Calu3 (cell line): ENCODE results near the gene PUM1. TPM values are rescaled to one million over a fixed set of nuclear protein-coding genes. Genes with fewer than 3 reads are reported as not detected.

Source experiments
- BruUV-seq: library from RNA; stranded (reverse); fragments of 400-500 nt; replicated peaks from 2 replicates; lab custom pipeline; 2021; lab: Mats Ljungman, UMichigan
- CTCF ChIA-PET: fragments of 300-600 bp; sonication (Branson Sonifier 250); formaldehyde crosslinking; loops from one replicate; lab custom pipeline; 2022; ENCODE audit warnings: antibody characterized with exemption; lab: Charles Lee
- DNase-seq: peaks from one replicate; pipeline ENCODE4 v3.0.0; 2022
- H3K27ac Mint-ChIP-seq: one replicate; pipeline ENCODE4 v1.8.0; 2022; ENCODE audit warnings: mixed read lengths; ENCODE audit not compliant: unreplicated experiment
- H3K27me3 Mint-ChIP-seq: one replicate; pipeline ENCODE4 v1.8.0; 2022; ENCODE audit warnings: mixed read lengths; ENCODE audit not compliant: unreplicated experiment
- H3K36me3 Mint-ChIP-seq: one replicate; pipeline ENCODE4 v1.8.0; 2022; ENCODE audit warnings: mild to moderate bottlenecking, moderate library complexity, mixed read lengths; ENCODE audit not compliant: insufficient read depth, unreplicated experiment
- H3K4me1 Mint-ChIP-seq: one replicate; pipeline ENCODE4 v1.8.0; 2022; ENCODE audit warnings: mild to moderate bottlenecking, low read depth, mixed read lengths; ENCODE audit not compliant: unreplicated experiment
- H3K4me3 Mint-ChIP-seq: one replicate; pipeline ENCODE4 v1.8.0; 2022; ENCODE audit warnings: mild to moderate bottlenecking, low read depth, moderate library complexity, mixed read lengths; ENCODE audit not compliant: unreplicated experiment
- H3K9me3 Mint-ChIP-seq: one replicate; pipeline ENCODE4 v1.8.0; 2022; ENCODE audit warnings: low read depth, mixed read lengths; ENCODE audit not compliant: unreplicated experiment
- intact Hi-C: fragments of 100-400 bp; cut with micrococcal nuclease; formaldehyde crosslinking; loops from one replicate; pipeline ENCODE4 v1.10.0; 2022; ENCODE audit not compliant: unreplicated experiment
- total RNA-seq: library from RNA; stranded (reverse); gene quantifications from 2 replicates; pipeline ENCODE4 v1.2.3, GENCODE V29; 2022
- TF ChIP-seq, protein P1 (sequence below): fragments of 200-600 bp; IDR thresholded peaks from one replicate; pipeline ENCODE4 v1.8.0; 2022; ENCODE audit warnings: antibody characterized with exemption; ENCODE audit not compliant: unreplicated experiment

Gene PUM1
- total RNA-seq, 1 experiment from 2014 or later = 163 TPM

DNA sequence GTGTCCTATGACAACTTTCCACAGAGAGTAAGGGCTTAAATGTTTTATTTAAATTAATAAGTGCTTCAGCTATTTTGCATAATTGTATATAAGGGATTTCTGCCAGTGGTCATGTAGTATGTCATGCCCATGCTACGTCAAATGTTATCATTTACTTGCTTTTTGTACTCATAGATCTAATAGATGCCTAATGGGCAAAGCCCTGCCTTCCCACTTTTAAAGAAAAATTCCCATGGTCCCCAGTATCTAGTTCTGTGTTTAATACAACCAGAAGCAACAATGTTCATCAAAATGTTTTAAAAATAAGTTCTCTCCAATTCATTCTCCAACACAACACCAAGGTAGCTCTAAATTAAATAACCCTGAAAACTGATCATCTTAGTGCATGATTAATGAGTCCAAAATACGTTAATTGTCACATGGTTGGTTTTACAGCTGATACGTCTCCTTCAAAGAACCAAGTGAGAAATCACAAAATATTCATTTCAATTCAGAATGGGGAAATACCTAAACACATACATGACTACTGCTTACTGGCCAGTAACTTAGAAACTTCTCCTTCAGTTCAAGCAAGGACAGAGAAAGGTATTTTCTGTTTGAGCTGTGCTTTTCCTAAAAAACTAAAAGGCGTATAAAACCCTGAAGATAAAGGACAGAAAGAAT, 107.8 kb downstream of the PUM1 start:
- Mint-ChIP-seq H3K27ac (no peak overlapping the region), H3K36me3 (peaks cover 86% of the 10 kb centered on the region), H3K4me1 (no peaks in the 10 kb centered on the region), H3K9me3 (no peaks in the 10 kb centered on the region), H3K4me3 (no peak overlapping the region), H3K27me3 (no peaks in the 10 kb centered on the region)
- CTCF ChIA-PET = no interaction called here
- intact Hi-C loops = no loop called here
- TF ChIP-seq, protein P1, sequence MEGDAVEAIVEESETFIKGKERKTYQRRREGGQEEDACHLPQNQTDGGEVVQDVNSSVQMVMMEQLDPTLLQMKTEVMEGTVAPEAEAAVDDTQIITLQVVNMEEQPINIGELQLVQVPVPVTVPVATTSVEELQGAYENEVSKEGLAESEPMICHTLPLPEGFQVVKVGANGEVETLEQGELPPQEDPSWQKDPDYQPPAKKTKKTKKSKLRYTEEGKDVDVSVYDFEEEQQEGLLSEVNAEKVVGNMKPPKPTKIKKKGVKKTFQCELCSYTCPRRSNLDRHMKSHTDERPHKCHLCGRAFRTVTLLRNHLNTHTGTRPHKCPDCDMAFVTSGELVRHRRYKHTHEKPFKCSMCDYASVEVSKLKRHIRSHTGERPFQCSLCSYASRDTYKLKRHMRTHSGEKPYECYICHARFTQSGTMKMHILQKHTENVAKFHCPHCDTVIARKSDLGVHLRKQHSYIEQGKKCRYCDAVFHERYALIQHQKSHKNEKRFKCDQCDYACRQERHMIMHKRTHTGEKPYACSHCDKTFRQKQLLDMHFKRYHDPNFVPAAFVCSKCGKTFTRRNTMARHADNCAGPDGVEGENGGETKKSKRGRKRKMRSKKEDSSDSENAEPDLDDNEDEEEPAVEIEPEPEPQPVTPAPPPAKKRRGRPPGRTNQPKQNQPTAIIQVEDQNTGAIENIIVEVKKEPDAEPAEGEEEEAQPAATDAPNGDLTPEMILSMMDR = no peak
- no peak for DNase-seq
- no TSS peak for BruUV-seq

DNA sequence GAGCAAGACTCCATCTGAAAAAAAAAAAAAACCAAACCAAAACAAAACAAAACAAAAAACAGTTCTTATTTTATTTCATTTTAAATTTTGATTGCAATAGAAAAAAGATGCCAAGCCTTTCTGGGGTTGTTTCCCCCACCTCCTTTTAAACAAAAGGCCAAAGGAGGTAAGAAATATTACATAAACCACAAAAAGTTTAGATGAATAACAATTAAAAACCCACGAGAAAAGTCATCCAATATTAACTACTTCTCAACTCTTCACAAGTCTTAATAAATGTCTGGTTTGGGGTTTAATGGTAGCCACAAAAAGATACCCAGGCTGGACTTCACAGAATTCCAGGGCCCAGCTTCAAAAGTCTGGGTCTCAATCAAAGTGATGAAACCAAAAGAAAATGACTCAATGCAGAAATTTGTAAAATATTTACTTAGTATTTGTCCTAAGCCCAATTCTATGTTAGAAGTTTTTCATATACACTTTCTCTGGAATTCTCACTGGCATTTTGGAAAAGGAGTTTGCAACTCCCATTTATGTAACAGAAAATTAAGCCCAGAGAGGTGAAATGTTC, 110.0 kb downstream of the PUM1 start:
- TF ChIP-seq, protein P1 = no peak
- DNase-seq = no peak
- no TSS peak for BruUV-seq
- H3K27ac Mint-ChIP-seq = no peak overlapping the region
- CTCF ChIA-PET = no interaction called here
- H3K9me3 Mint-ChIP-seq = no peaks in the 10 kb centered on the region
- peaks cover 87% of the 10 kb centered on the region for H3K36me3 Mint-ChIP-seq
- no peaks in the 10 kb centered on the region for H3K4me1 Mint-ChIP-seq
- intact Hi-C loops = no loop called here
- H3K4me3 Mint-ChIP-seq = no peak overlapping the region
- H3K27me3 Mint-ChIP-seq = no peaks in the 10 kb centered on the region

DNA sequence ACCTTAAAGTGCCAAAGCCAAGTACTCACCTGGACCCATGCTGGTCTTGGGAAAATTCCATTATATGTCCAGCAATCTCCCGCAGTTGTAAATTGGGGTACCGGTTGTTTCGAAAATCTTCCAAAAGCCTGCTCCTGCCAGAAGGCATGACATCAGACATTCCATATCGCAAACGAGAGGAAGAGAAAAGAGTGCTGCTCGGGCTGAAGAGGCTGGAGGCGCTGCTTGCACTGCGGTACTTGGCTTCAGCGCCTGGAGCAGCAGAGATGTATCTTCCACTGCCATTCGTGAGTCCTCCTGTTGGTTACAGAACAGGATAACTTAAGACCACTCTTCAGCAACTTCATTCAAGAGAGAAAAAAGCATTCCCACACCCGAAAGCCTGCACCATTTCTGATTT, 111.8 kb downstream of the PUM1 start:
- peaks cover 85% of the 10 kb centered on the region for H3K36me3 Mint-ChIP-seq
- H3K27me3 Mint-ChIP-seq = no peaks in the 10 kb centered on the region
- no peak for DNase-seq
- H3K4me1 Mint-ChIP-seq = no peaks in the 10 kb centered on the region
- H3K9me3 Mint-ChIP-seq = no peaks in the 10 kb centered on the region
- TF ChIP-seq, protein P1 = no peak
- intact Hi-C loops = no loop called here
- CTCF ChIA-PET = interaction anchor here (0.6 kb wide), 1 partner anchor 179 kb away, joined by 5 read pairs; no protein-coding TSS in a partner anchor
- no peak overlapping the region for H3K4me3 Mint-ChIP-seq
- H3K27ac Mint-ChIP-seq = no peak overlapping the region
- BruUV-seq = no TSS peak

DNA sequence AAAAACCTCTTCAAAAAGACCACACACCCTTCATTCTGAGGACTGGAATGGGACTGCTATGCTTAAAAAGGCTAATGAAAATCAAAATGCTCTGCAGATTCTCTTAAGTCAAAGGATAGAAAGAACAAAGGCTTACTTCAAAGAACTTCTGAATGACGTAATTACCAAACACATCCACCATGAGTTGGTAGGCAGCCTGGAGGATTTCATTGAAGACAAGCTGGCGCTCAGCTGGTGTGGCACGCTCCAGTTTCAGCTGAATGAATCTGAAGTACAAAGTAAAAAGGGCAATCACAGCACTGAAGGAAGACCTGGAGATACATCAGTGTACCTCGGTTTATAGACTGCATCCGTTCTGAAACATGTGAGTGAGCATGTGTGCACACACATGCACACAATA, 113.4 kb downstream of the PUM1 start:
- Mint-ChIP-seq H3K4me1 (no peaks in the 10 kb centered on the region), H3K36me3 (peaks cover 87% of the 10 kb centered on the region), H3K27ac (no peak overlapping the region), H3K4me3 (no peak overlapping the region), H3K9me3 (no peaks in the 10 kb centered on the region), H3K27me3 (no peaks in the 10 kb centered on the region)
- BruUV-seq = no TSS peak
- DNase-seq = no peak
- CTCF ChIA-PET = no interaction called here
- TF ChIP-seq, protein P1 = no peak
- intact Hi-C loops = no loop called here
